H9 (cell line): ENCODE data around the gene ANXA7. TPM values are rescaled to one million over a fixed set of nuclear protein-coding genes. Genes with fewer than 3 reads are reported as not detected.

Experiments
- DNase-seq: peaks from one replicate; pipeline ENCODE4 v3.0.0-alpha.2; 2017
- H2AFZ ChIP-seq: one replicate; pipeline ENCODE4 v1.6.1; 2013; ENCODE audit warnings: mild to moderate bottlenecking, low read length, control low read depth, moderate library complexity
- H2AK5ac ChIP-seq: 2 replicates; pipeline ENCODE4 v1.6.1; 2013; ENCODE audit warnings: low read length, control low read depth, mixed read lengths; ENCODE audit not compliant: insufficient read length
- H2BK120ac ChIP-seq: one replicate; pipeline ENCODE4 v1.6.1; 2013; ENCODE audit warnings: low read depth, mild to moderate bottlenecking, low read length, control low read depth, inconsistent platforms; ENCODE audit not compliant: poor library complexity, severe bottlenecking
- H2BK12ac ChIP-seq: 2 replicates; pipeline ENCODE4 v1.6.1; 2013; ENCODE audit warnings: low read length, control low read depth, mixed read lengths, low read depth; ENCODE audit not compliant: insufficient read length
- H2BK15ac ChIP-seq: 2 replicates; pipeline ENCODE4 v1.6.1; 2013; ENCODE audit warnings: low read depth, low read length, control low read depth
- H2BK20ac ChIP-seq: one replicate; pipeline ENCODE4 v1.6.1; 2013; ENCODE audit warnings: low read depth, mild to moderate bottlenecking, low read length, control low read depth, inconsistent platforms; ENCODE audit not compliant: poor library complexity, severe bottlenecking
- H2BK5ac ChIP-seq: 2 replicates; pipeline ENCODE4 v1.6.1; 2013; ENCODE audit warnings: low read length, control low read depth, mixed read lengths; ENCODE audit not compliant: insufficient read length
- H3K14ac ChIP-seq: 2 replicates; pipeline ENCODE4 v1.6.1; 2013; ENCODE audit warnings: low read length, control low read depth; ENCODE audit not compliant: insufficient read depth
- H3K18ac ChIP-seq: 2 replicates; pipeline ENCODE4 v1.6.1; 2013; ENCODE audit warnings: low read depth, mild to moderate bottlenecking, mixed read lengths, low read length, control low read depth; ENCODE audit not compliant: insufficient read length
- H3K23ac ChIP-seq: 2 replicates; pipeline ENCODE4 v1.6.1; 2013; ENCODE audit warnings: low read length, control low read depth, mixed read lengths, low read depth; ENCODE audit not compliant: insufficient read length
- H3K23me2 ChIP-seq: 2 replicates; pipeline ENCODE4 v1.6.1; 2013; ENCODE audit warnings: low read depth, mild to moderate bottlenecking, mixed read lengths, low read length, control low read depth; ENCODE audit not compliant: insufficient read length, poor library complexity, severe bottlenecking
- H3K27ac ChIP-seq: 2 replicates; pipeline ENCODE4 v1.5.1; 2013; ENCODE audit warnings: low read length, control low read depth, mixed read lengths, low read depth; ENCODE audit not compliant: insufficient read length
- H3K27me3 ChIP-seq: 2 replicates; pipeline ENCODE4 v1.6.1; 2013; ENCODE audit warnings: low read length, control low read depth, inconsistent platforms; ENCODE audit not compliant: insufficient read depth
- H3K4ac ChIP-seq: 2 replicates; pipeline ENCODE4 v1.6.1; 2013; ENCODE audit warnings: low read depth, mild to moderate bottlenecking, control low read depth, inconsistent platforms, low read length, moderate library complexity
- H3K4me1 ChIP-seq: 2 replicates; pipeline ENCODE4 v1.6.1; 2013; ENCODE audit warnings: low read length, control low read depth, inconsistent platforms; ENCODE audit not compliant: insufficient read depth
- H3K4me2 ChIP-seq: 2 replicates; pipeline ENCODE4 v1.6.1; 2013; ENCODE audit warnings: low read length, control low read depth, mixed read lengths; ENCODE audit not compliant: insufficient read length, insufficient read depth
- H3K56ac ChIP-seq: 2 replicates; pipeline ENCODE4 v1.6.1; 2013; ENCODE audit warnings: low read depth, mild to moderate bottlenecking, mixed read lengths, low read length, control low read depth; ENCODE audit not compliant: insufficient read length
- H3K79me1 ChIP-seq: 2 replicates; pipeline ENCODE4 v1.6.1; 2013; ENCODE audit warnings: low read depth, mild to moderate bottlenecking, moderate library complexity, low read length, control low read depth, inconsistent platforms; ENCODE audit not compliant: insufficient read depth, poor library complexity, severe bottlenecking
- H3K79me2 ChIP-seq: 2 replicates; pipeline ENCODE4 v1.6.1; 2013; ENCODE audit warnings: low read length, control low read depth, inconsistent platforms; ENCODE audit not compliant: insufficient read depth
- H3K9ac ChIP-seq: 2 replicates; pipeline ENCODE4 v1.6.1; 2013; ENCODE audit warnings: low read length, control low read depth, mixed read lengths; ENCODE audit not compliant: insufficient read length; ENCODE audit errors: extremely low read depth
- H3K9me3 ChIP-seq: one replicate; pipeline ENCODE4 v1.6.1; 2013; ENCODE audit warnings: low read depth, low read length, inconsistent platforms; ENCODE audit not compliant: control insufficient read depth
- H3T11ph ChIP-seq: one replicate; pipeline ENCODE4 v1.6.1; 2013; ENCODE audit warnings: mild to moderate bottlenecking, low read length, control low read depth, inconsistent platforms
- H4K20me1 ChIP-seq: one replicate; pipeline ENCODE4 v1.6.1; 2013; ENCODE audit not compliant: control insufficient read depth, insufficient read length, insufficient read depth
- H4K5ac ChIP-seq: 2 replicates; pipeline ENCODE4 v1.6.1; 2013; ENCODE audit warnings: low read depth, mild to moderate bottlenecking, mixed read lengths, low read length, control low read depth; ENCODE audit not compliant: insufficient read length
- H4K8ac ChIP-seq: replicated peaks from 2 replicates; pipeline ENCODE4 v1.6.1; 2013; ENCODE audit warnings: low read length, control low read depth, mixed read lengths, low read depth; ENCODE audit not compliant: insufficient read length
- H4K91ac ChIP-seq: 2 replicates; pipeline ENCODE4 v1.6.1; 2013; ENCODE audit warnings: low read depth, mild to moderate bottlenecking, moderate library complexity, mixed read lengths, low read length, control low read depth; ENCODE audit not compliant: insufficient read length
- H3K27ac Mint-ChIP-seq, 3 experiments: 2 replicates in 2 of 3; 3 replicates in 1 of 3; pipeline ENCODE4 v1.8.0; 2020 to 2021; ENCODE audit warnings: mixed read lengths in 3 of 3, mild to moderate bottlenecking in 1 of 3, moderate library complexity in 1 of 3
- H3K27me3 Mint-ChIP-seq: 2 replicates; pipeline ENCODE4 v1.8.0; 2021; ENCODE audit warnings: low read depth, mild to moderate bottlenecking, moderate library complexity, mixed read lengths
- H3K36me3 Mint-ChIP-seq, 3 experiments: 2 replicates in 2 of 3; 3 replicates in 1 of 3; pipeline ENCODE4 v1.8.0; 2020 to 2021; ENCODE audit warnings: low read depth in 3 of 3, mixed read lengths in 3 of 3; ENCODE audit not compliant: insufficient read depth in 1 of 3
- H3K4me1 Mint-ChIP-seq, 2 experiments: 2 replicates each; pipeline ENCODE4 v1.8.0; 2020; ENCODE audit warnings: mixed read lengths in 2 of 2
- H3K4me3 Mint-ChIP-seq, 2 experiments: 2 replicates in 1 of 2; 3 replicates in 1 of 2; pipeline ENCODE4 v1.8.0; 2020 to 2021; ENCODE audit warnings: mild to moderate bottlenecking in 2 of 2, mixed read lengths in 2 of 2, moderate library complexity in 1 of 2
- H3K9me3 Mint-ChIP-seq, 2 experiments: 2 replicates in 1 of 2; 3 replicates in 1 of 2; pipeline ENCODE4 v1.8.0; 2020; ENCODE audit warnings: mild to moderate bottlenecking in 2 of 2, mixed read lengths in 2 of 2, moderate library complexity in 1 of 2
- CTCF ChIP-seq: fragments of 200-600 bp; sonication (generic); conservative IDR thresholded peaks from 3 replicates; pipeline ENCODE4 v1.8.0; 2021; ENCODE audit warnings: antibody characterized with exemption, mild to moderate bottlenecking
- WGBS: extraction: QIAGEN DNeasy Blood & Tissue Kit; methylation state at CpG from one replicate; pipeline ENCODE4 v1.1.7; 2013; ENCODE audit warnings: missing lambda C conversion rate, low lambda C conversion rate, mixed read lengths; ENCODE audit not compliant: insufficient read length; ENCODE audit errors: extremely low coverage; 5-methylcytosine and 5-hydroxymethylcytosine counted together
- total RNA-seq: library from RNA; stranded (reverse); gene quantifications from 2 replicates; pipeline ENCODE4 v1.2.1, GENCODE V29; 2021

The ANXA7 gene
- total RNA-seq, 1 experiment from 2014 or later, result 84.6 TPM

- Mint-ChIP-seq H3K4me3 (no peak overlapping the region), H3K9me3 (no peaks in the 10 kb centered on the region), H3K27ac (no peak overlapping the region), H3K27me3 (no peaks in the 10 kb centered on the region), H3K4me1 (no peaks in the 10 kb centered on the region), H3K36me3 (peaks cover 0 to 14% (median 8%) of the 10 kb centered on the region in 3 experiments; a peak in 6 of 7 replicates)
- H3K9me3 ChIP-seq, result no peaks in the 10 kb centered on the region
- no peak overlapping the region for H3K27ac ChIP-seq
- H4K20me1 ChIP-seq, result no peaks in the 10 kb centered on the region
- H4K8ac ChIP-seq, result no peak overlapping the region
- H3K4ac ChIP-seq, result no peak overlapping the region
- H3T11ph ChIP-seq, result no peak overlapping the region
- H3K4me2 ChIP-seq, result no peak overlapping the region
- no CpG with 5 or more reads among the region's 1 CpG for WGBS
- H3K18ac ChIP-seq, result no peak overlapping the region
- H2AFZ ChIP-seq, result no peak overlapping the region
- no peak overlapping the region for H3K56ac ChIP-seq
- no peaks in the 10 kb centered on the region for H3K23me2 ChIP-seq
- DNase-seq, result no peak
- TF ChIP-seq CTCF, result no peak
- no peak overlapping the region for H2BK20ac ChIP-seq
- H3K79me1 ChIP-seq, result no peaks in the 10 kb centered on the region
- H4K91ac ChIP-seq, result no peak overlapping the region
- no peaks in the 10 kb centered on the region for H3K79me2 ChIP-seq
- no peak overlapping the region for H4K5ac ChIP-seq
- no peak overlapping the region for H3K9ac ChIP-seq
- no peak overlapping the region for H2BK5ac ChIP-seq
- H3K4me1 ChIP-seq, result no peaks in the 10 kb centered on the region
- no peaks in the 10 kb centered on the region for H3K27me3 ChIP-seq
- no peak overlapping the region for H2BK12ac ChIP-seq
- H3K23ac ChIP-seq, result no peak overlapping the region
- H2AK5ac ChIP-seq, result no peak overlapping the region
- H2BK15ac ChIP-seq, result no peak overlapping the region
- no peak overlapping the region for H2BK120ac ChIP-seq
- H3K14ac ChIP-seq, result no peak overlapping the region
Measured at GRCh38 chr10:73444457-73444856, 30.6 kb upstream of the ANXA7 start.
